Measurements from ENCODE around the gene NFS1. TPM values are rescaled to one million over a fixed set of nuclear protein-coding genes. Genes with fewer than 3 reads are reported as not detected.

Gene NFS1
- total and polyA plus RNA-seq, 2 of the 8 experiments (the other 6 are each of a cell fraction or from before 2014, with no cell fraction given): 26.1 to 38.8 TPM

GRCh38 chr20:35640724-35641123 lies 58.4 kb downstream of the NFS1 start:
- Histone ChIP-seq H3K27me3 (replicated peaks in 1 of 4; ENCODE audit: control insufficient read depth in 3 of 4, extremely low read depth in 1 of 4, insufficient read depth in 3 of 4, low read length in 3 of 4) (no peaks in the 10 kb centered on the region), H3K23ac (ENCODE audit: insufficient read length) (no peak overlapping the region), H3K4ac (replicated peaks; ENCODE audit: insufficient read length, low read depth, low read length) (no peak overlapping the region), H2BK12ac (ENCODE audit: low read depth, low read length) (no peak overlapping the region), H2AK5ac (ENCODE audit: low read depth, low read length) (no peak overlapping the region), H3K79me2 (ENCODE audit: control insufficient read depth in 1 of 2, insufficient read depth in 2 of 2, low read length in 2 of 2) (peaks cover 2 to 97% of the 10 kb centered on the region in 2 experiments; a peak in 3 of 4 replicates), H2AFZ (ENCODE audit: low read length) (no peak overlapping the region), H3K4me2 (ENCODE audit: insufficient read depth in 1 of 2, low read depth in 2 of 2, low read length in 2 of 2) (no peak overlapping the region), H3K23me2 (ENCODE audit: low read depth, low read length) (0 out of 2 replicates have a peak, but pooled peaks cover 2% of the 10 kb centered on the region), H4K5ac (ENCODE audit: insufficient read length, low read depth, low read length) (no peak overlapping the region), H3K36me3 (ENCODE audit: control insufficient read depth in 2 of 4, insufficient read depth in 4 of 4, low read length in 3 of 4) (no peaks in the 10 kb centered on the region; a peak in 1 of 8 replicates), H4K91ac (replicated peaks; ENCODE audit: insufficient read length, low read length) (no peak overlapping the region), H3K56ac (replicated peaks; ENCODE audit: insufficient read length, low read depth, low read length) (no peak overlapping the region), H4K20me1 (replicated peaks in 1 of 2; ENCODE audit: control insufficient read depth in 1 of 2, insufficient read depth in 2 of 2, low read length in 2 of 2) (peaks cover 18 to 44% of the 10 kb centered on the region in 2 experiments), H3K27ac (ENCODE audit: low read depth, low read length) (no peak overlapping the region), H2BK15ac (ENCODE audit: low read length) (no peak overlapping the region), H3K18ac (ENCODE audit: extremely low read depth, low read length) (no peak overlapping the region), H2BK20ac (ENCODE audit: low read length) (no peak overlapping the region), H3K4me3 (ENCODE audit: extremely low read depth in 1 of 4, insufficient read depth in 2 of 4, low read depth in 3 of 4, low read length in 4 of 4) (no peak overlapping the region), H3K4me1 (replicated peaks in 1 of 4; ENCODE audit: control insufficient read depth in 3 of 4, insufficient read depth in 4 of 4, low read length in 3 of 4) (peaks cover 0 to 9% (median 2%) of the 10 kb centered on the region in 4 experiments; a peak in 4 of 7 replicates), H3K9ac (replicated peaks in 1 of 4; ENCODE audit: extremely low read depth in 1 of 4, low read depth in 3 of 4, low read length in 3 of 4) (no peak overlapping the region), H3K79me1 (ENCODE audit: low read depth, low read length) (peaks cover 30% of the 10 kb centered on the region), H3K14ac (ENCODE audit: insufficient read length) (no peak overlapping the region), H2BK5ac (ENCODE audit: low read depth, low read length) (no peak overlapping the region), H2BK120ac (replicated peaks; ENCODE audit: low read depth, low read length) (no peak overlapping the region), H3K9me3 (ENCODE audit: insufficient read depth in 2 of 2, low read depth in 1 of 2, low read length in 1 of 2) (no peaks in the 10 kb centered on the region), H4K8ac (ENCODE audit: extremely low read depth, insufficient read depth, low read length) (no peak overlapping the region)
- DNase-seq (ENCODE audit: low read depth in 1 of 2, low spot score in 2 of 2) (no peak), FAIRE-seq (no peak)
- POLR2A ChIA-PET (ENCODE audit: partially characterized antibody): interaction anchor here (0.7 to 2.2 kb wide), 4 partner anchors 23 to 313 kb away, joined by 3 to 10 read pairs (median 4); partner anchors contain the start of genes CPNE1, RBM12 and SCAND1
- CTCF ChIA-PET (ENCODE audit: partially characterized antibody): interaction anchor here (0.5 to 1.9 kb wide), 4 partner anchors 9 to 302 kb away, joined by 3 to 7 read pairs (median 3); no protein-coding TSS in a partner anchor
- WGBS, 2 experiments (ENCODE audit: extremely low coverage in 1 of 2, insufficient coverage in 1 of 2, insufficient read length in 1 of 2, insufficient replicate concordance in 2 of 2, low coverage in 1 of 2, low lambda C conversion rate in 2 of 2, missing lambda C conversion rate in 1 of 2): 95% methylated on average over 3 of the region's 3 CpGs; no CpG with 5 or more reads in 1 of the 2 experiments
- TF ChIP-seq EP300 (IDR thresholded peaks at IDR 0.05; ENCODE audit: borderline replicate concordance in 1 of 2, low read depth in 2 of 2, low read length in 2 of 2) (no peak), CTCF (IDR thresholded peaks at IDR 0.05; ENCODE audit: control extremely low read depth in 1 of 3, insufficient read depth in 1 of 3, low read depth in 1 of 3, low read length in 3 of 3) (no peak), KDM4A (IDR thresholded peaks at IDR 0.05; ENCODE audit: low read depth, low read length, severe bottlenecking) (no peak)
